Activated T-helper 1 cell treated with anti-CD3 and anti-CD28 coated beads, Interleukin-12 subunit alpha, Interleukin-12 subunit beta, Interleukin-2, Interleukin-4 antibody, amounts not matched to agents 30 ng/mL and 10 ng/mL and 1 ng/mL, durations not matched to agents 14 hours and 24 hours and 36 hours (primary cell): ENCODE data around the gene ACSL1. TPM values are rescaled to one million over a fixed set of nuclear protein-coding genes. Genes with fewer than 3 reads are reported as not detected.

ENCODE experiments used
- DNase-seq: peaks from one replicate; pipeline ENCODE4 v3.0.0; 2021; ENCODE audit warnings: low spot score
- H3K27ac Mint-ChIP-seq: one replicate; pipeline ENCODE4 v1.8.0; 2021; ENCODE audit warnings: mild to moderate bottlenecking, mixed read lengths
- H3K27me3 Mint-ChIP-seq: one replicate; pipeline ENCODE4 v1.8.0; 2022; ENCODE audit warnings: mild to moderate bottlenecking, moderate library complexity, mixed read lengths; ENCODE audit not compliant: insufficient read depth
- H3K36me3 Mint-ChIP-seq: one replicate; pipeline ENCODE4 v1.8.0; 2021; ENCODE audit warnings: low read depth, mixed read lengths
- H3K4me1 Mint-ChIP-seq: one replicate; pipeline ENCODE4 v1.8.0; 2021; ENCODE audit warnings: low read depth, mixed read lengths
- H3K4me3 Mint-ChIP-seq: one replicate; pipeline ENCODE4 v1.8.0; 2021; ENCODE audit warnings: mild to moderate bottlenecking, moderate library complexity, mixed read lengths
- H3K9me3 Mint-ChIP-seq: one replicate; pipeline ENCODE4 v1.8.0; 2021; ENCODE audit warnings: mixed read lengths
- intact Hi-C: fragments of 100-400 bp; cut with micrococcal nuclease; formaldehyde crosslinking; loops from one replicate; pipeline ENCODE4 v1.15.1; 2024
- total RNA-seq: library from RNA; stranded (reverse); gene quantifications from 2 replicates; pipeline ENCODE4 v1.2.3, GENCODE V29; 2022

ACSL1 gene
- total RNA-seq, 1 donor from 2014 or later = 56.7 TPM

- intact Hi-C loops = loop anchor here (1.0 to 10.0 kb wide), 18 partner anchors 28 to 1229 kb away; partner anchors contain the start of genes ANKRD37, CASP3, ING2 and IRF2
- Mint-ChIP-seq H3K4me3 (peak within 1 kb of the TSS; percentile 94), H3K27ac (peak within 1 kb of the TSS; percentile 95), H3K36me3 (peaks cover 12% of the 10 kb centered on the region), H3K9me3 (no peaks in the 10 kb centered on the region), H3K4me1 (peaks cover 50% of the 10 kb centered on the region), H3K27me3 (no peaks in the 10 kb centered on the region)
- DNase-seq = peak; percentile 96
Measured at GRCh38 chr4:184733654-184734524, 91.9 kb downstream of the ACSL1 start, which contains the start of gene CENPU. Gene CENPU, minus strand, starts transcription at chr4:184734096. Its CDS starts 34 bp downstream, at chr4:184734062.

GRCh38 chr4:184732126-184732525 is 93.6 kb downstream of the ACSL1 start:
- intact Hi-C loops = loop anchor here (5.0 to 10.0 kb wide), 3 partner anchors 150 to 693 kb away; partner anchors contain the start of genes SLC25A4 and UFSP2
- H3K4me1 Mint-ChIP-seq = peaks cover 63% of the 10 kb centered on the region
- no peaks in the 10 kb centered on the region for H3K9me3 Mint-ChIP-seq
- peak overlapping the region; percentile 94 for H3K4me3 Mint-ChIP-seq
- no peaks in the 10 kb centered on the region for H3K27me3 Mint-ChIP-seq
- no peak for DNase-seq
- H3K36me3 Mint-ChIP-seq = peaks cover 28% of the 10 kb centered on the region
- peak overlapping the region; percentile 73 for H3K27ac Mint-ChIP-seq

GRCh38 chr4:184731056-184731455 is 94.7 kb downstream of the ACSL1 start:
- Mint-ChIP-seq H3K36me3 (peaks cover 34% of the 10 kb centered on the region), H3K9me3 (no peaks in the 10 kb centered on the region), H3K4me1 (peaks cover 71% of the 10 kb centered on the region), H3K27me3 (no peaks in the 10 kb centered on the region), H3K4me3 (peak overlapping the region; percentile 19), H3K27ac (no peak overlapping the region)
- DNase-seq = no peak
- intact Hi-C loops = loop anchor here (5.0 to 10.0 kb wide), 3 partner anchors 149 to 694 kb away; partner anchors contain the start of genes SLC25A4 and UFSP2

- Mint-ChIP-seq H3K9me3 (no peaks in the 10 kb centered on the region), H3K36me3 (peaks cover 38% of the 10 kb centered on the region), H3K4me3 (no peak overlapping the region), H3K4me1 (peaks cover 80% of the 10 kb centered on the region), H3K27me3 (no peaks in the 10 kb centered on the region), H3K27ac (no peak overlapping the region)
- DNase-seq = no peak
- intact Hi-C loops = loop anchor here (5.0 to 10.0 kb wide), 3 partner anchors 148 to 695 kb away; partner anchors contain the start of genes SLC25A4 and UFSP2
Measured at GRCh38 chr4:184729946-184730345, 95.8 kb downstream of the ACSL1 start.

- no peak overlapping the region for H3K27ac Mint-ChIP-seq
- H3K27me3 Mint-ChIP-seq = no peaks in the 10 kb centered on the region
- DNase-seq = no peak
- peaks cover 47% of the 10 kb centered on the region for H3K36me3 Mint-ChIP-seq
- H3K4me1 Mint-ChIP-seq = peaks cover 73% of the 10 kb centered on the region
- H3K4me3 Mint-ChIP-seq = no peak overlapping the region
- no peaks in the 10 kb centered on the region for H3K9me3 Mint-ChIP-seq
- intact Hi-C loops = no loop called here
Measured at GRCh38 chr4:184728858-184729257, 96.9 kb downstream of the ACSL1 start.

GRCh38 chr4:184727430-184727829 is 98.3 kb downstream of the ACSL1 start:
- no peak overlapping the region for H3K4me3 Mint-ChIP-seq
- no peaks in the 10 kb centered on the region for H3K9me3 Mint-ChIP-seq
- H3K27me3 Mint-ChIP-seq = no peaks in the 10 kb centered on the region
- peaks cover 53% of the 10 kb centered on the region for H3K36me3 Mint-ChIP-seq
- H3K4me1 Mint-ChIP-seq = peaks cover 74% of the 10 kb centered on the region
- intact Hi-C loops = no loop called here
- DNase-seq = no peak
- peak overlapping the region; percentile 3 for H3K27ac Mint-ChIP-seq

- peaks cover 8% of the 10 kb centered on the region for H3K9me3 Mint-ChIP-seq
- H3K36me3 Mint-ChIP-seq = peaks cover 65% of the 10 kb centered on the region
- peaks cover 64% of the 10 kb centered on the region for H3K4me1 Mint-ChIP-seq
- no peak overlapping the region for H3K4me3 Mint-ChIP-seq
- no peaks in the 10 kb centered on the region for H3K27me3 Mint-ChIP-seq
- DNase-seq = no peak
- H3K27ac Mint-ChIP-seq = no peak overlapping the region
- intact Hi-C loops = no loop called here
Measured at GRCh38 chr4:184722798-184723197, 103.0 kb downstream of the ACSL1 start.

- H3K4me1 Mint-ChIP-seq = peaks cover 61% of the 10 kb centered on the region
- DNase-seq = no peak
- peaks cover 8% of the 10 kb centered on the region for H3K9me3 Mint-ChIP-seq
- H3K36me3 Mint-ChIP-seq = peaks cover 66% of the 10 kb centered on the region
- H3K27ac Mint-ChIP-seq = peak overlapping the region; percentile 22
- no peaks in the 10 kb centered on the region for H3K27me3 Mint-ChIP-seq
- no peak overlapping the region for H3K4me3 Mint-ChIP-seq
- intact Hi-C loops = no loop called here
Measured at GRCh38 chr4:184721254-184721653, 104.5 kb downstream of the ACSL1 start.

GRCh38 chr4:184719407-184719806 is 106.4 kb downstream of the ACSL1 start:
- Mint-ChIP-seq H3K4me1 (peaks cover 55% of the 10 kb centered on the region), H3K36me3 (peaks cover 60% of the 10 kb centered on the region), H3K27ac (no peak overlapping the region), H3K9me3 (peaks cover 8% of the 10 kb centered on the region), H3K27me3 (no peaks in the 10 kb centered on the region), H3K4me3 (no peak overlapping the region)
- intact Hi-C loops = loop anchor here (2.0 to 5.0 kb wide), 2 partner anchors 15 to 252 kb away; no protein-coding TSS in a partner anchor
- no peak for DNase-seq

- no peak overlapping the region for H3K4me3 Mint-ChIP-seq
- no peaks in the 10 kb centered on the region for H3K9me3 Mint-ChIP-seq
- peaks cover 40% of the 10 kb centered on the region for H3K4me1 Mint-ChIP-seq
- no peak overlapping the region for H3K27ac Mint-ChIP-seq
- no peak for DNase-seq
- intact Hi-C loops = loop anchor here (5.0 kb wide), 1 partner anchor 248 kb away; no protein-coding TSS in a partner anchor
- H3K27me3 Mint-ChIP-seq = no peaks in the 10 kb centered on the region
- H3K36me3 Mint-ChIP-seq = peaks cover 50% of the 10 kb centered on the region
Measured at GRCh38 chr4:184715526-184715925, 110.2 kb downstream of the ACSL1 start.

GRCh38 chr4:184713887-184714286 is 111.9 kb downstream of the ACSL1 start:
- H3K27ac Mint-ChIP-seq = peak overlapping the region; percentile 27
- peaks cover 52% of the 10 kb centered on the region for H3K36me3 Mint-ChIP-seq
- no peak for DNase-seq
- intact Hi-C loops = no loop called here
- H3K4me1 Mint-ChIP-seq = peaks cover 31% of the 10 kb centered on the region
- no peak overlapping the region for H3K4me3 Mint-ChIP-seq
- no peaks in the 10 kb centered on the region for H3K9me3 Mint-ChIP-seq
- no peaks in the 10 kb centered on the region for H3K27me3 Mint-ChIP-seq

GRCh38 chr4:184712322-184712721 is 113.4 kb downstream of the ACSL1 start:
- H3K4me1 Mint-ChIP-seq = peaks cover 22% of the 10 kb centered on the region
- H3K36me3 Mint-ChIP-seq = peaks cover 52% of the 10 kb centered on the region
- DNase-seq = no peak
- no peaks in the 10 kb centered on the region for H3K27me3 Mint-ChIP-seq
- no peak overlapping the region for H3K27ac Mint-ChIP-seq
- intact Hi-C loops = no loop called here
- no peaks in the 10 kb centered on the region for H3K9me3 Mint-ChIP-seq
- H3K4me3 Mint-ChIP-seq = no peak overlapping the region

GRCh38 chr4:184706453-184706852 is 119.3 kb downstream of the ACSL1 start:
- peaks cover 27% of the 10 kb centered on the region for H3K4me1 Mint-ChIP-seq
- peak overlapping the region; percentile 74 for H3K27ac Mint-ChIP-seq
- intact Hi-C loops = no loop called here
- DNase-seq = no peak
- peak overlapping the region; percentile 44 for H3K4me3 Mint-ChIP-seq
- H3K9me3 Mint-ChIP-seq = no peaks in the 10 kb centered on the region
- no peaks in the 10 kb centered on the region for H3K27me3 Mint-ChIP-seq
- H3K36me3 Mint-ChIP-seq = peaks cover 63% of the 10 kb centered on the region
